ENCODE results near the gene SEMA4C. TPM values are rescaled to one million over a fixed set of nuclear protein-coding genes. Genes with fewer than 3 reads are reported as not detected.

SEMA4C gene
- polyA plus RNA-seq, 3 donors, result 0.08 to 5.7 (median 0.21) TPM

DNA sequence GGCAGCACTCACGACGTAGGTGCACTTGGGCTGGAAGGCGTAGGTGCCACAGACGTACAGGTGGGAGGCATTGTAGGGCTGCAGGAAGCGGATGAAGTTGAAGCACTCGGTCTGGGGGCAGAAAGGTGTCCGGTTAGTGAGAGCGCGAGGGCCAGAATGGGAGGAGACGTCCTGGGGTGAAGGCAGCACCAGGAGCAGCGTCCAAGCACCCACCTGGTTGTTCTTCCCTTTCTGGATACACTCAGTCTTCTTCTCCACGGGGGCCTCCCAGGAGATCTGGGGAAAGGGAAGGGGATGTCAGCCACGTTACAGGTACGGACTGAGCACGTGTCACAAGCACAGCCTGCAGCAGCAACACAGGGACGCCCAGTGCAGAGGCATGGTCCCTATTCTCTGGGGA lies 4.2 kb downstream of the SEMA4C start:
- Mint-ChIP-seq H3K4me1 (peaks cover 57% of the 10 kb centered on the region), H3K36me3 (peaks cover 22 to 27% of the 10 kb centered on the region in 2 donors), H3K27me3 (ENCODE audit: low read depth in 3 of 3) (peaks cover 33 to 84% (median 43%) of the 10 kb centered on the region in 3 donors), H3K9me3 (peaks cover 0 to 8% (median 1%) of the 10 kb centered on the region in 7 donors), H3K27ac (peak overlapping the region in 2 of 7 donors; percentile 15 to 58), H3K4me3 (peak overlapping the region in 1 of 2 donors; percentile 83)
- intact Hi-C loops (cut with micrococcal nuclease), result no loop called here
- WGBS (ENCODE audit: insufficient coverage), result 98% methylated on average over 6 of the region's 16 CpGs
- Histone ChIP-seq H3K9me3 (replicated peaks in 1 of 2; ENCODE audit: control insufficient read depth in 1 of 2, insufficient read depth in 1 of 2, low read length in 2 of 2) (peaks cover 0 to 3% of the 10 kb centered on the region in 2 donors), H3K4me1 (ENCODE audit: control insufficient read depth in 1 of 2, insufficient read depth in 2 of 2, low read length in 2 of 2) (peaks cover 64 to 77% of the 10 kb centered on the region in 2 donors), H3K36me3 (replicated peaks in 1 of 2; ENCODE audit: control insufficient read depth in 1 of 2, insufficient read depth in 2 of 2, low read length in 2 of 2) (no peaks in the 10 kb centered on the region), H3K9ac (ENCODE audit: insufficient read depth, low read length, poor library complexity, severe bottlenecking) (no peak overlapping the region), H4K20me1 (ENCODE audit: insufficient read depth, low read length) (peaks cover 14% of the 10 kb centered on the region), H3K4me2 (replicated peaks; ENCODE audit: extremely low read depth, low read length, poor library complexity, severe bottlenecking) (no peak overlapping the region), H3K27ac (ENCODE audit: low read depth in 1 of 2, low read length in 2 of 2) (no peak overlapping the region), H3K27me3 (ENCODE audit: control insufficient read depth in 2 of 2, insufficient read depth in 2 of 2, low read length in 2 of 2) (peaks cover 6 to 63% of the 10 kb centered on the region in 2 donors), H2AFZ (ENCODE audit: insufficient read depth, low read depth, low read length, poor library complexity, severe bottlenecking) (no peak overlapping the region), H3K79me2 (ENCODE audit: insufficient read depth, low read length) (no peaks in the 10 kb centered on the region), H3K4me3 (replicated peaks in 1 of 3; ENCODE audit: low read depth in 2 of 3, low read length in 3 of 3) (no peak overlapping the region)
- no peak for DNase-seq
- TF ChIP-seq, protein P1, sequence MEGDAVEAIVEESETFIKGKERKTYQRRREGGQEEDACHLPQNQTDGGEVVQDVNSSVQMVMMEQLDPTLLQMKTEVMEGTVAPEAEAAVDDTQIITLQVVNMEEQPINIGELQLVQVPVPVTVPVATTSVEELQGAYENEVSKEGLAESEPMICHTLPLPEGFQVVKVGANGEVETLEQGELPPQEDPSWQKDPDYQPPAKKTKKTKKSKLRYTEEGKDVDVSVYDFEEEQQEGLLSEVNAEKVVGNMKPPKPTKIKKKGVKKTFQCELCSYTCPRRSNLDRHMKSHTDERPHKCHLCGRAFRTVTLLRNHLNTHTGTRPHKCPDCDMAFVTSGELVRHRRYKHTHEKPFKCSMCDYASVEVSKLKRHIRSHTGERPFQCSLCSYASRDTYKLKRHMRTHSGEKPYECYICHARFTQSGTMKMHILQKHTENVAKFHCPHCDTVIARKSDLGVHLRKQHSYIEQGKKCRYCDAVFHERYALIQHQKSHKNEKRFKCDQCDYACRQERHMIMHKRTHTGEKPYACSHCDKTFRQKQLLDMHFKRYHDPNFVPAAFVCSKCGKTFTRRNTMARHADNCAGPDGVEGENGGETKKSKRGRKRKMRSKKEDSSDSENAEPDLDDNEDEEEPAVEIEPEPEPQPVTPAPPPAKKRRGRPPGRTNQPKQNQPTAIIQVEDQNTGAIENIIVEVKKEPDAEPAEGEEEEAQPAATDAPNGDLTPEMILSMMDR (IDR thresholded peaks at IDR 0.05), result no peak

DNA sequence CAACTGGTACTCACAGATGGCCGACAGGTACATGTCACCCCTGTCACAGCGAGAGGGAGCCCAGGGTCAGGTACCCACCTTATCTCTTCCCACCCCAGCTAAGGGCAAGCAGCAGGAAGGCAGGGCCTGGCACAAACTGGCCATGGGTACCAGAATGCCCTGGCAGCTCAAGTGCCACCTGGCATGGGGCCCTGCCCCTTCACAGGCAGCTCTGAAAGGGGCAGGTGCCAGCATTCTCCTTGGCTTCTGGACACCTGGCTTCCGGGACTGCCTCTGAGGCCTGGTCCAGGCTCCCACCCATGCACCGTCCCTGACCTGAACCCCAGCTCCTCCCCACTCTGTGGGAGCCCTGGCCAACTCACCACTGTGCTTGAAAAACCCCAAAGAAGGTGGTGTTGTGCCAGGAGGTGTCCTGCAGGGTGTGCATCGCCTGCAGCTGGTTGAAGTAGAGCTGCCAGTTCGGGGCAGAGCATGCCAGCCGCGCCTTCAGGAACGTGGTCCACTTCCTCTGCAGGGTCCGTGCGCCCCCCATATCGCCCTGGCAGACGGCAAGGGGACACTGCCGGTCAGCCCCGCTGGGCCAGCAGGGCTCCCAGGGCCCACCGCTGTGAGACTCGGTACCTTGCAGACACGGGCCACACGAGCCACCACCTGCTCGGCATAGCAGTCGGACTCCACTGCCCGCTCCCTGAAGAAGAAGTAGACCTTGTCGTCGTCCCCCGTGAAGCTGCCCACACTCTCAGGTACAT lies 5.4 kb downstream of the SEMA4C start:
- Mint-ChIP-seq H3K27me3 (ENCODE audit: low read depth in 3 of 3) (peaks cover 37 to 84% (median 48%) of the 10 kb centered on the region in 3 donors), H3K27ac (no peak overlapping the region), H3K9me3 (peaks cover 0 to 3% (median 0%) of the 10 kb centered on the region in 7 donors), H3K36me3 (peaks cover 24 to 27% of the 10 kb centered on the region in 2 donors), H3K4me3 (no peak overlapping the region), H3K4me1 (peaks cover 56% of the 10 kb centered on the region)
- H3K27ac ChIP-seq (ENCODE audit: low read depth in 1 of 2, low read length in 2 of 2), result no peak overlapping the region
- H2AFZ ChIP-seq (ENCODE audit: insufficient read depth, low read depth, low read length, poor library complexity, severe bottlenecking), result no peak overlapping the region
- peak in 1 of 3 donors; percentile 4 for DNase-seq
- no peaks in the 10 kb centered on the region for H3K9me3 ChIP-seq (replicated peaks in 1 of 2; ENCODE audit: control insufficient read depth in 1 of 2, insufficient read depth in 1 of 2, low read length in 2 of 2)
- no peaks in the 10 kb centered on the region for H3K79me2 ChIP-seq (ENCODE audit: insufficient read depth, low read length)
- H3K27me3 ChIP-seq (ENCODE audit: control insufficient read depth in 2 of 2, insufficient read depth in 2 of 2, low read length in 2 of 2), result peaks cover 0 to 65% of the 10 kb centered on the region in 2 donors
- TF ChIP-seq, protein P1 (IDR thresholded peaks at IDR 0.05), result no peak
- 96% methylated on average over 21 of the region's 25 CpGs for WGBS (ENCODE audit: insufficient coverage)
- H3K4me2 ChIP-seq (replicated peaks; ENCODE audit: extremely low read depth, low read length, poor library complexity, severe bottlenecking), result no peak overlapping the region
- H3K4me1 ChIP-seq (ENCODE audit: control insufficient read depth in 1 of 2, insufficient read depth in 2 of 2, low read length in 2 of 2), result peaks cover 58 to 66% of the 10 kb centered on the region in 2 donors
- H3K9ac ChIP-seq (ENCODE audit: insufficient read depth, low read length, poor library complexity, severe bottlenecking), result no peak overlapping the region
- H3K4me3 ChIP-seq (replicated peaks in 1 of 3; ENCODE audit: low read depth in 2 of 3, low read length in 3 of 3), result no peak overlapping the region
- H3K36me3 ChIP-seq (replicated peaks in 1 of 2; ENCODE audit: control insufficient read depth in 1 of 2, insufficient read depth in 2 of 2, low read length in 2 of 2), result no peaks in the 10 kb centered on the region
- intact Hi-C loops (cut with micrococcal nuclease), result no loop called here
- H4K20me1 ChIP-seq (ENCODE audit: insufficient read depth, low read length), result peaks cover 14% of the 10 kb centered on the region

Measured in CD14-positive monocyte (primary cell).